ENCODE data around the gene SPO11.

SPO11 gene

GRCh38 chr20:57287007-57287880 is 42.4 kb upstream of the SPO11 start:
- TF ChIP-seq CTCF (IDR thresholded peaks at IDR 0.05; ENCODE audit: low read depth, low read length) (no peak), MAX (IDR thresholded peaks at IDR 0.05; ENCODE audit: low read depth, low read length) (no peak), POLR2A (IDR thresholded peaks at IDR 0.05; ENCODE audit: extremely low read depth, insufficient read length) (no peak), MYC (IDR thresholded peaks at IDR 0.05; ENCODE audit: low read depth, low read length) (no peak)
- no peak overlapping the region for H3K4me3 ChIP-seq (ENCODE audit: low read depth, low read length)
- DNase-seq (ENCODE audit: low read depth), result no peak

- DNase-seq (ENCODE audit: low read depth), result no peak
- TF ChIP-seq CTCF (IDR thresholded peaks at IDR 0.05; ENCODE audit: low read depth, low read length) (no peak), MAX (IDR thresholded peaks at IDR 0.05; ENCODE audit: low read depth, low read length) (no peak), MYC (IDR thresholded peaks at IDR 0.05; ENCODE audit: low read depth, low read length) (no peak), POLR2A (IDR thresholded peaks at IDR 0.05; ENCODE audit: extremely low read depth, insufficient read length) (no peak)
- H3K4me3 ChIP-seq (ENCODE audit: low read depth, low read length), result no peak overlapping the region
These were observed 41.7 kb upstream of the SPO11 start for GRCh38 chr20:57287901-57288300.

GRCh38 chr20:57288651-57289277 is 40.8 kb upstream of the SPO11 start:
- TF ChIP-seq MAX (IDR thresholded peaks at IDR 0.05; ENCODE audit: low read depth, low read length), result no peak
- TF ChIP-seq CTCF (IDR thresholded peaks at IDR 0.05; ENCODE audit: low read depth, low read length), result no peak
- no peak for TF ChIP-seq MYC (IDR thresholded peaks at IDR 0.05; ENCODE audit: low read depth, low read length)
- no peak for TF ChIP-seq POLR2A (IDR thresholded peaks at IDR 0.05; ENCODE audit: extremely low read depth, insufficient read length)
- no peak overlapping the region for H3K4me3 ChIP-seq (ENCODE audit: low read depth, low read length)
- DNase-seq (ENCODE audit: low read depth), result no peak

GRCh38 chr20:57289391-57290177 is 40.0 kb upstream of the SPO11 start:
- TF ChIP-seq MAX (IDR thresholded peaks at IDR 0.05; ENCODE audit: low read depth, low read length), result no peak
- no peak for TF ChIP-seq POLR2A (IDR thresholded peaks at IDR 0.05; ENCODE audit: extremely low read depth, insufficient read length)
- no peak for TF ChIP-seq CTCF (IDR thresholded peaks at IDR 0.05; ENCODE audit: low read depth, low read length)
- TF ChIP-seq MYC (IDR thresholded peaks at IDR 0.05; ENCODE audit: low read depth, low read length), result no peak
- no peak for DNase-seq (ENCODE audit: low read depth)

GRCh38 chr20:57290178-57290484 is 39.5 kb upstream of the SPO11 start:
- no peak for DNase-seq (ENCODE audit: low read depth)
- TF ChIP-seq CTCF (IDR thresholded peaks at IDR 0.05; ENCODE audit: low read depth, low read length) (no peak), MYC (IDR thresholded peaks at IDR 0.05; ENCODE audit: low read depth, low read length) (no peak), POLR2A (IDR thresholded peaks at IDR 0.05; ENCODE audit: extremely low read depth, insufficient read length) (no peak), MAX (IDR thresholded peaks at IDR 0.05; ENCODE audit: low read depth, low read length) (no peak)
- no peak overlapping the region for H3K4me3 ChIP-seq (ENCODE audit: low read depth, low read length)

More at GRCh38 chr20:57289391-57290177, 40.0 kb upstream of the SPO11 start:
- no peak overlapping the region for H3K4me3 ChIP-seq (ENCODE audit: low read depth, low read length)
